Activated CD4-positive, alpha-beta memory T cell treated with anti-CD3 and anti-CD28 coated beads, Interleukin-2, amount 10 ng/mL, durations not matched to agents 7 days and 5 days (primary cell): ENCODE results near the gene CSHL1. TPM values are rescaled to one million over a fixed set of nuclear protein-coding genes. Genes with fewer than 3 reads are reported as not detected.
A peak's percentile ranks its signal among the peaks of the same experiment; 100 is the strongest.
"Not testable (repeated sequence)": the region's sequence is repeated elsewhere in the genome, so short reads cannot be mapped to it uniquely, and the experiment has no call there.

Experiments
- CTCF ChIA-PET: fragments of 350-600 bp; sonication (Branson Sonifier 250); formaldehyde crosslinking; loops from one replicate; lab custom pipeline; 2021; ENCODE audit warnings: antibody characterized with exemption, inconsistent platforms; lab: Charles Lee
- POLR2A ChIA-PET: fragments of 350-600 bp; sonication (Branson Sonifier 250); formaldehyde crosslinking; loops from one replicate; lab custom pipeline; 2021; ENCODE audit warnings: antibody characterized with exemption; lab: Charles Lee
- DNase-seq: peaks from one replicate; pipeline ENCODE4 v3.0.0-alpha.2; 2020
- H3K27ac Mint-ChIP-seq: one replicate; pipeline ENCODE4 v1.8.0; 2021; ENCODE audit warnings: mild to moderate bottlenecking, mixed read lengths
- H3K27me3 Mint-ChIP-seq: one replicate; pipeline ENCODE4 v1.8.0; 2021; ENCODE audit warnings: mixed read lengths
- H3K36me3 Mint-ChIP-seq: one replicate; pipeline ENCODE4 v1.8.0; 2021; ENCODE audit warnings: low read depth, mixed read lengths
- H3K4me1 Mint-ChIP-seq: one replicate; pipeline ENCODE4 v1.8.0; 2021; ENCODE audit warnings: mixed read lengths
- H3K4me3 Mint-ChIP-seq: one replicate; pipeline ENCODE4 v1.8.0; 2021; ENCODE audit warnings: mild to moderate bottlenecking, mixed read lengths
- H3K9me3 Mint-ChIP-seq: one replicate; pipeline ENCODE4 v1.8.0; 2021; ENCODE audit warnings: mixed read lengths
- total RNA-seq, 2 experiments: library from RNA; stranded (reverse); gene quantifications; one replicate each; pipeline ENCODE4 v1.2.3, GENCODE V29; 2021

CSHL1 gene
- total RNA-seq, 2 experiments from 2014 or later = not detected

GRCh38 chr17:63916566-63917185 is 5.6 kb upstream of the CSHL1 start:
- H3K9me3 Mint-ChIP-seq = no peaks in the 10 kb centered on the region
- CTCF ChIA-PET = interaction anchor here (1.1 to 4.9 kb wide), 6 partner anchors 34 to 218 kb away, joined by 3 to 55 read pairs (median 20); partner anchors contain the start of gene ICAM2
- no peaks in the 10 kb centered on the region for H3K36me3 Mint-ChIP-seq
- peaks cover 19% of the 10 kb centered on the region for H3K27me3 Mint-ChIP-seq
- H3K4me1 Mint-ChIP-seq = peaks cover 8% of the 10 kb centered on the region
- DNase-seq = no peak
- POLR2A ChIA-PET = no interaction called here
- H3K4me3 Mint-ChIP-seq = no peak overlapping the region
- H3K27ac Mint-ChIP-seq = no peak overlapping the region

- H3K27me3 Mint-ChIP-seq = peaks cover 19% of the 10 kb centered on the region
- DNase-seq, H3K9me3 Mint-ChIP-seq, H3K27ac Mint-ChIP-seq, H3K4me3 Mint-ChIP-seq, H3K36me3 Mint-ChIP-seq, H3K4me1 Mint-ChIP-seq: not testable (repeated sequence)
- ChIA-PET CTCF (interaction anchor here (1.0 to 4.9 kb wide), 5 partner anchors 35 to 113 kb away, joined by 3 to 51 read pairs (median 4); partner anchors contain the start of gene ICAM2), POLR2A (interaction anchor here (0.9 kb wide), 1 partner anchor 31 kb away, joined by 3 read pairs; no protein-coding TSS in a partner anchor)
These were observed 4.7 kb upstream of the CSHL1 start for GRCh38 chr17:63915753-63916152.

GRCh38 chr17:63914471-63914870 is 3.4 kb upstream of the CSHL1 start:
- no peak for DNase-seq
- Mint-ChIP-seq H3K27ac (no peak overlapping the region), H3K4me1 (peaks cover 5% of the 10 kb centered on the region), H3K4me3 (no peak overlapping the region), H3K36me3 (no peaks in the 10 kb centered on the region), H3K27me3 (peaks cover 18% of the 10 kb centered on the region), H3K9me3 (no peaks in the 10 kb centered on the region)
- POLR2A ChIA-PET = no interaction called here
- CTCF ChIA-PET = interaction anchor here (1.5 to 2.9 kb wide), 2 partner anchors 11 to 53 kb away, joined by 3 to 13 read pairs; no protein-coding TSS in a partner anchor

GRCh38 chr17:63911657-63912100 is 621 bp upstream of the CSHL1 start:
- Mint-ChIP-seq H3K27ac (no peak overlapping the region), H3K4me3 (no peak overlapping the region), H3K9me3 (no peaks in the 10 kb centered on the region), H3K36me3 (no peaks in the 10 kb centered on the region), H3K4me1 (no peaks in the 10 kb centered on the region), H3K27me3 (peaks cover 27% of the 10 kb centered on the region)
- CTCF ChIA-PET = interaction anchor here (0.6 to 3.9 kb wide), 22 partner anchors 9 to 379 kb away, joined by 3 to 34 read pairs (median 6); partner anchors contain the start of gene ICAM2
- peak; percentile 69 for DNase-seq
- POLR2A ChIA-PET = interaction anchor here (2.7 kb wide), 1 partner anchor 234 kb away, joined by 8 read pairs; no protein-coding TSS in a partner anchor

- H3K36me3 Mint-ChIP-seq = no peaks in the 10 kb centered on the region
These were observed 962 bp downstream of the CSHL1 start for GRCh38 chr17:63910096-63910495.

GRCh38 chr17:63909586-63909985 is 1.5 kb downstream of the CSHL1 start:
- H3K9me3 Mint-ChIP-seq, H3K36me3 Mint-ChIP-seq, H3K4me1 Mint-ChIP-seq, H3K27ac Mint-ChIP-seq, DNase-seq, H3K4me3 Mint-ChIP-seq, POLR2A ChIA-PET: not testable (repeated sequence)
- H3K27me3 Mint-ChIP-seq = peaks cover 22% of the 10 kb centered on the region
- CTCF ChIA-PET = interaction anchor here (3.9 kb wide), 1 partner anchor 116 kb away, joined by 21 read pairs; no protein-coding TSS in a partner anchor

More at GRCh38 chr17:63910096-63910495, 962 bp downstream of the CSHL1 start:
- H3K4me3 Mint-ChIP-seq = no peak overlapping the region
- ChIA-PET CTCF (interaction anchor here (0.7 to 3.9 kb wide), 8 partner anchors 9 to 222 kb away, joined by 3 to 34 read pairs (median 17); partner anchors contain the start of gene ICAM2), POLR2A (interaction anchor here (2.7 kb wide), 1 partner anchor 236 kb away, joined by 8 read pairs; no protein-coding TSS in a partner anchor)
- DNase-seq = no peak
- H3K27ac Mint-ChIP-seq = no peak overlapping the region
- no peaks in the 10 kb centered on the region for H3K9me3 Mint-ChIP-seq
- H3K27me3 Mint-ChIP-seq = peaks cover 22% of the 10 kb centered on the region
- no peaks in the 10 kb centered on the region for H3K4me1 Mint-ChIP-seq

- not testable (repeated sequence) for H3K36me3 Mint-ChIP-seq, H3K9me3 Mint-ChIP-seq, H3K4me3 Mint-ChIP-seq, H3K27ac Mint-ChIP-seq, H3K4me1 Mint-ChIP-seq, DNase-seq
- CTCF ChIA-PET = interaction anchor here (1.0 to 2.4 kb wide), 5 partner anchors 17 to 226 kb away, joined by 3 to 10 read pairs (median 4); partner anchors contain the start of gene ERN1
- H3K27me3 Mint-ChIP-seq = peaks cover 27% of the 10 kb centered on the region
- POLR2A ChIA-PET = interaction anchor here (1.0 kb wide), 1 partner anchor 113 kb away, joined by 4 read pairs; the partner anchor contains the start of gene ICAM2
These were observed 3.8 kb downstream of the CSHL1 start for GRCh38 chr17:63907161-63907778.

- H3K4me1 Mint-ChIP-seq, H3K36me3 Mint-ChIP-seq, H3K27ac Mint-ChIP-seq, DNase-seq, H3K9me3 Mint-ChIP-seq, H3K4me3 Mint-ChIP-seq, POLR2A ChIA-PET: not testable (repeated sequence)
- H3K27me3 Mint-ChIP-seq = peaks cover 38% of the 10 kb centered on the region
- CTCF ChIA-PET = interaction anchor here (0.6 to 5.1 kb wide), 9 partner anchors 11 to 387 kb away, joined by 3 to 34 read pairs (median 3); no protein-coding TSS in a partner anchor
These were observed 6.3 kb downstream of the CSHL1 start for GRCh38 chr17:63904796-63905195.

GRCh38 chr17:63903787-63904201 is 7.3 kb downstream of the CSHL1 start:
- not testable (repeated sequence) for H3K27ac Mint-ChIP-seq, H3K9me3 Mint-ChIP-seq, H3K4me3 Mint-ChIP-seq, H3K36me3 Mint-ChIP-seq
- DNase-seq = peak; percentile 32
- CTCF ChIA-PET = interaction anchor here (0.6 to 5.1 kb wide), 10 partner anchors 9 to 230 kb away, joined by 3 to 34 read pairs (median 6); no protein-coding TSS in a partner anchor
- POLR2A ChIA-PET = interaction anchor here (1.4 kb wide), 1 partner anchor 226 kb away, joined by 3 read pairs; the partner anchor contains the start of gene ERN1
- peaks cover 13% of the 10 kb centered on the region for H3K4me1 Mint-ChIP-seq
- peaks cover 30% of the 10 kb centered on the region for H3K27me3 Mint-ChIP-seq

GRCh38 chr17:63901971-63902370 is 9.1 kb downstream of the CSHL1 start:
- ChIA-PET POLR2A (interaction anchor here (1.4 kb wide), 1 partner anchor 33 kb away, joined by 3 read pairs; no protein-coding TSS in a partner anchor), CTCF (interaction anchor here (0.6 to 5.1 kb wide), 13 partner anchors 9 to 432 kb away, joined by 3 to 34 read pairs (median 4); partner anchors contain the start of gene CSHL1)
- not testable (repeated sequence) for H3K4me3 Mint-ChIP-seq, H3K36me3 Mint-ChIP-seq, H3K9me3 Mint-ChIP-seq, H3K27ac Mint-ChIP-seq, DNase-seq
- Mint-ChIP-seq H3K27me3 (peaks cover 19% of the 10 kb centered on the region), H3K4me1 (peaks cover 13% of the 10 kb centered on the region)

GRCh38 chr17:63898899-63899798 is 11.9 kb downstream of the CSHL1 start:
- H3K4me3 Mint-ChIP-seq = not testable (repeated sequence)

More at GRCh38 chr17:63898899-63899798, 11.9 kb downstream of the CSHL1 start:
- Mint-ChIP-seq H3K4me1 (peaks cover 13% of the 10 kb centered on the region), H3K27me3 (peaks cover 20% of the 10 kb centered on the region)
- H3K27ac Mint-ChIP-seq, H3K9me3 Mint-ChIP-seq, H3K36me3 Mint-ChIP-seq, POLR2A ChIA-PET: not testable (repeated sequence)
- DNase-seq = peak; percentile 43
- CTCF ChIA-PET = interaction anchor here (0.8 to 1.5 kb wide), 4 partner anchors 10 to 13 kb away, joined by 3 to 5 read pairs (median 3); no protein-coding TSS in a partner anchor
